ENCODE results near the gene CCL22. TPM values are rescaled to one million over a fixed set of nuclear protein-coding genes. Genes with fewer than 3 reads are reported as not detected.

Gene CCL22
- total and polyA plus RNA-seq, 2 donors (not counting 1 experiment from before 2014, with no cell fraction given): not detected

DNA sequence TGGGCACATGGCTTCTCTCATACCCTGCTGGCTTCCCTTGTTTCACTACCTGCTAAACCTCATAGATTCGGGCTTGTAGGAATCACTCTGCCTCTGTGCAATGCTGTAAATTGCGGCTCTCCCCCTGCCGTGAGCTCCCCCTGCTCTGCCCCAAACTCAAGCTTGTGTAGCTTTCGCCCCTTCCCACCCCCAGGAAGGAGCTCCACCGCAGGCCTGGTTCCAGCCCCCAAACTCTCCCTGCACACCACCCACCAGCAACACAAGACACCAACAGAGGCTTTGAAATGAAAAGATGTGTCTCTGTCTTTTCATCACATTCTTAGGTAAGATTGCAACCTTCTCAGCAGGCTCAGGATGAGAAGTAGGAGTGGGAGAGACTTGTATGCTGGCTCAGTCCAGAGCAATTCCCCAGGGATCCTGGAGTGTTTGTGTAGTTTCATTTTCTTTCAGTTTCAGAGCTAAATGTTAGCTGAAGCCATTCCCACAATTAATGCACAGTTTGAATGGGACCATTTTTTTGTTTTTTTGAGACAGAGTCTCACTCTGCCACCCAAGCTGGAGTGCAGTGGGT lies 27.9 kb downstream of the CCL22 start:
- DNase-seq (ENCODE audit: low read depth in 2 of 2): peak in 1 of 2 donors; percentile 59
- no peaks in the 10 kb centered on the region for H3K27me3 ChIP-seq (ENCODE audit: control insufficient read depth, insufficient read depth, low read length)
- no peaks in the 10 kb centered on the region for H3K4me1 ChIP-seq (ENCODE audit: control insufficient read depth, extremely low read depth, insufficient read depth, low read length)
- H3K36me3 ChIP-seq (ENCODE audit: control insufficient read depth, insufficient read depth, low read length): no peaks in the 10 kb centered on the region
- no peaks in the 10 kb centered on the region for H3K9me3 ChIP-seq (ENCODE audit: control insufficient read depth, insufficient read depth, low read depth, low read length)
- no peak overlapping the region for H3K9ac ChIP-seq (ENCODE audit: insufficient read depth, low read length)
- H4K20me1 ChIP-seq (ENCODE audit: control insufficient read depth, extremely low read depth, insufficient read depth, low read length): no peaks in the 10 kb centered on the region
- H2AFZ ChIP-seq (ENCODE audit: low read length): no peak overlapping the region
- H3K79me2 ChIP-seq (ENCODE audit: control insufficient read depth, insufficient read depth, low read length): no peaks in the 10 kb centered on the region
- no peak overlapping the region for H3K4me3 ChIP-seq (replicated peaks in 1 of 4; ENCODE audit: control extremely low read depth in 1 of 4, insufficient read depth in 1 of 4, low read depth in 3 of 4, low read length in 4 of 4)
- no peak for TF ChIP-seq EZH2 (IDR thresholded peaks at IDR 0.05; ENCODE audit: low read length, missing control alignments)
- TF ChIP-seq, protein P1, sequence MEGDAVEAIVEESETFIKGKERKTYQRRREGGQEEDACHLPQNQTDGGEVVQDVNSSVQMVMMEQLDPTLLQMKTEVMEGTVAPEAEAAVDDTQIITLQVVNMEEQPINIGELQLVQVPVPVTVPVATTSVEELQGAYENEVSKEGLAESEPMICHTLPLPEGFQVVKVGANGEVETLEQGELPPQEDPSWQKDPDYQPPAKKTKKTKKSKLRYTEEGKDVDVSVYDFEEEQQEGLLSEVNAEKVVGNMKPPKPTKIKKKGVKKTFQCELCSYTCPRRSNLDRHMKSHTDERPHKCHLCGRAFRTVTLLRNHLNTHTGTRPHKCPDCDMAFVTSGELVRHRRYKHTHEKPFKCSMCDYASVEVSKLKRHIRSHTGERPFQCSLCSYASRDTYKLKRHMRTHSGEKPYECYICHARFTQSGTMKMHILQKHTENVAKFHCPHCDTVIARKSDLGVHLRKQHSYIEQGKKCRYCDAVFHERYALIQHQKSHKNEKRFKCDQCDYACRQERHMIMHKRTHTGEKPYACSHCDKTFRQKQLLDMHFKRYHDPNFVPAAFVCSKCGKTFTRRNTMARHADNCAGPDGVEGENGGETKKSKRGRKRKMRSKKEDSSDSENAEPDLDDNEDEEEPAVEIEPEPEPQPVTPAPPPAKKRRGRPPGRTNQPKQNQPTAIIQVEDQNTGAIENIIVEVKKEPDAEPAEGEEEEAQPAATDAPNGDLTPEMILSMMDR (conservative IDR thresholded peaks at IDR 0.05 in 1 of 2, IDR thresholded peaks at IDR 0.05 in 1 of 2; ENCODE audit: low read depth in 1 of 2, low read length in 2 of 2): no peak
- no peak overlapping the region for H3K4me2 ChIP-seq (ENCODE audit: extremely low read depth, insufficient read depth, low read length)
- no peak overlapping the region for H3K27ac ChIP-seq (ENCODE audit: insufficient read depth, low read length)

DNA sequence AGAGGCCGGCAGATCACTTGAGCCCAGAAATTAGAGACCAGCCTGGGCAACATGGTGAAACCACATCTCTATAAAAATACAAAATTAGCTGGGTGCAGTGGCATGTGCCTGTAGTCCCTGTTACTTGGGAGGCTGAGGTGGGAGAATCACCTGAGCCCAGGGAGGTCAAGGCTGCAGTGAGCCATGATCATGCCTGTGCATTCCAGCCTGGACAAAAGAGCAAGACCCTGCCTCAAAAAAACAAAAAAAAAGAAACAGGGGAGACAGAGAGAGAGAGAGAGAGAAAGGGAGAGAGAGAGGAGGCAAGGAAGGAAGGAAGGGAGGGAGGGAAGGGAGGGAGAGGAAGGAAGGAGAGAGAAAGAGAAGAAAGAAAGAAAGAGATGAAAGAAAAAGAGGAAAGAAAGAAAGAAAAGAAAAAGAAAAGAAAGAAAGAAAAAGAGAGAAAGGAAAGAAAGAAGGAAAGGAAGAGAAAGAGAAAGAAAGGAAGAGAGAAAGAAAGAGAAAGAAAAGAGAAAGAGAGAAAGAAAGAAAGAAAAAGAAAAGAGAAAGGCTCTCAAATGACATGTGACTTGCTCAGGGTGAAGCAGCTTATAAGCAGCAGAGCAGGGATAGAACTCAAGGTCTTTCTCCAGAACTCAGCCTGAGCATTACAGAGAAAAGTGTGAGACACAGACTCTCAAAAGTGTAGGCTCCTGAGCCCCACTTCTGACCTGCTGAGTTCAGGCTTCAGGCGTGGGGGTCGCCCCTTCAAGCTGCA lies 29.2 kb downstream of the CCL22 start:
- DNase-seq (ENCODE audit: low read depth in 2 of 2): no peak
- H2AFZ ChIP-seq (ENCODE audit: low read length): no peak overlapping the region
- H3K79me2 ChIP-seq (ENCODE audit: control insufficient read depth, insufficient read depth, low read length): no peaks in the 10 kb centered on the region
- no peaks in the 10 kb centered on the region for H3K9me3 ChIP-seq (ENCODE audit: control insufficient read depth, insufficient read depth, low read depth, low read length)
- no peak overlapping the region for H3K4me3 ChIP-seq (replicated peaks in 1 of 4; ENCODE audit: control extremely low read depth in 1 of 4, insufficient read depth in 1 of 4, low read depth in 3 of 4, low read length in 4 of 4)
- no peaks in the 10 kb centered on the region for H3K36me3 ChIP-seq (ENCODE audit: control insufficient read depth, insufficient read depth, low read length)
- peaks cover 2% of the 10 kb centered on the region for H3K27me3 ChIP-seq (ENCODE audit: control insufficient read depth, insufficient read depth, low read length)
- no peaks in the 10 kb centered on the region for H4K20me1 ChIP-seq (ENCODE audit: control insufficient read depth, extremely low read depth, insufficient read depth, low read length)
- TF ChIP-seq, protein P1 (conservative IDR thresholded peaks at IDR 0.05 in 1 of 2, IDR thresholded peaks at IDR 0.05 in 1 of 2; ENCODE audit: low read depth in 1 of 2, low read length in 2 of 2): no peak
- no peak for TF ChIP-seq EZH2 (IDR thresholded peaks at IDR 0.05; ENCODE audit: low read length, missing control alignments)
- no peaks in the 10 kb centered on the region for H3K4me1 ChIP-seq (ENCODE audit: control insufficient read depth, extremely low read depth, insufficient read depth, low read length)
- no peak overlapping the region for H3K4me2 ChIP-seq (ENCODE audit: extremely low read depth, insufficient read depth, low read length)
- H3K27ac ChIP-seq (ENCODE audit: insufficient read depth, low read length): no peak overlapping the region
- H3K9ac ChIP-seq (ENCODE audit: insufficient read depth, low read length): no peak overlapping the region

DNA sequence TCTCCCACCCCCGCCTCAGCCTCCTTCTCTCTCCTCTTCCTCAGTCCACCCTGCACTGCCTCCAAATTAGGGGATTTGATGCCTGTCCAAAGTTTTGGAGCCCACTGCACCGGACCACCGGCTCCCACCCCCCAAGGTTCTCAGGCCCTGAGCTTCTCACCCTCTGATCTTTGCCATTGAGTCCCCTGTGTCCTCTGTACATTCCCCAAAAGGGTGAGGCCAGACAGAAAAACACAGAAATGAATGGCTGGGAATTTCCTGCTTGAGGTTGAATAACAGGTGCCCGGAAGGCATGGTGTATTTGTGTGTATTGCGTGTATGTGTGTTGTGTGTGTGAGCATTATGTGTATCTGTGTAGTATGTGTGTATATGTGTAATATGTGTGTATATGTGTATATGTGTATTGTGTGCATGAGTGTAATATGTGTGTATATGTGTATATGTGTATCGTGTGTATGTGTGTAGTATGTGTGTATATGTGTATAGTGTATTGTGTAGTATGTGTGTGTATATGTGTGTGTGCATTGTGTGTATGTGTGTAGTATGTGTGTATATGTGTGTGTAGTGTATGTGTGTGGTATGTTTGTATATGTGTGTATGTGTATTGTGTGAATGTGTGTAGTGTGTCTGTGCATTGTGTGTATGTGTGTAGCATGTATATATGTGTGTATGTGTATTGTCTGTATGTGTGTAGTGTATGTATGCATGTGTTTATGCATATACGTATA lies 29.9 kb downstream of the CCL22 start:
- H2AFZ ChIP-seq (ENCODE audit: low read length): no peak overlapping the region
- no peak overlapping the region for H3K27ac ChIP-seq (ENCODE audit: insufficient read depth, low read length)
- peaks cover 4% of the 10 kb centered on the region for H3K27me3 ChIP-seq (ENCODE audit: control insufficient read depth, insufficient read depth, low read length)
- no peaks in the 10 kb centered on the region for H4K20me1 ChIP-seq (ENCODE audit: control insufficient read depth, extremely low read depth, insufficient read depth, low read length)
- H3K9ac ChIP-seq (ENCODE audit: insufficient read depth, low read length): no peak overlapping the region
- no peak overlapping the region for H3K4me3 ChIP-seq (replicated peaks in 1 of 4; ENCODE audit: control extremely low read depth in 1 of 4, insufficient read depth in 1 of 4, low read depth in 3 of 4, low read length in 4 of 4)
- DNase-seq (ENCODE audit: low read depth in 2 of 2): no peak
- no peaks in the 10 kb centered on the region for H3K36me3 ChIP-seq (ENCODE audit: control insufficient read depth, insufficient read depth, low read length)
- no peaks in the 10 kb centered on the region for H3K79me2 ChIP-seq (ENCODE audit: control insufficient read depth, insufficient read depth, low read length)
- H3K9me3 ChIP-seq (ENCODE audit: control insufficient read depth, insufficient read depth, low read depth, low read length): no peaks in the 10 kb centered on the region
- TF ChIP-seq, protein P1 (conservative IDR thresholded peaks at IDR 0.05 in 1 of 2, IDR thresholded peaks at IDR 0.05 in 1 of 2; ENCODE audit: low read depth in 1 of 2, low read length in 2 of 2): no peak
- no peak for TF ChIP-seq EZH2 (IDR thresholded peaks at IDR 0.05; ENCODE audit: low read length, missing control alignments)
- H3K4me1 ChIP-seq (ENCODE audit: control insufficient read depth, extremely low read depth, insufficient read depth, low read length): no peaks in the 10 kb centered on the region
- no peak overlapping the region for H3K4me2 ChIP-seq (ENCODE audit: extremely low read depth, insufficient read depth, low read length)
